Panc1 (cell line): ENCODE data around the gene DUSP12.

Experiments
- POLR2AphosphoS5 ChIP-seq: IDR thresholded peaks from 2 replicates; pipeline ENCODE4 v1.6.1; 2012; ENCODE audit warnings: mild to moderate bottlenecking, low read depth, low read length, moderate library complexity
- TCF7L2 ChIP-seq: IDR thresholded peaks from 2 replicates; pipeline ENCODE4 v1.6.1; 2011; ENCODE audit warnings: mild to moderate bottlenecking, low read depth, low read length, inconsistent platforms
- TF ChIP-seq, protein P1 (sequence below): fragments of 450-650 bp; IDR thresholded peaks from 2 replicates; pipeline ENCODE4 v1.5.1; 2017; ENCODE audit warnings: mild to moderate bottlenecking
- TF ChIP-seq, protein P2 (sequence below), 2 experiments: IDR thresholded peaks; 2 replicates each; pipeline ENCODE4 v1.6.1; 2011 to 2012; ENCODE audit warnings: low read depth in 2 of 2, control low read depth in 1 of 2, low read length in 1 of 2, mild to moderate bottlenecking in 1 of 2, moderate library complexity in 1 of 2; ENCODE audit not compliant: insufficient read depth in 1 of 2

DNA sequence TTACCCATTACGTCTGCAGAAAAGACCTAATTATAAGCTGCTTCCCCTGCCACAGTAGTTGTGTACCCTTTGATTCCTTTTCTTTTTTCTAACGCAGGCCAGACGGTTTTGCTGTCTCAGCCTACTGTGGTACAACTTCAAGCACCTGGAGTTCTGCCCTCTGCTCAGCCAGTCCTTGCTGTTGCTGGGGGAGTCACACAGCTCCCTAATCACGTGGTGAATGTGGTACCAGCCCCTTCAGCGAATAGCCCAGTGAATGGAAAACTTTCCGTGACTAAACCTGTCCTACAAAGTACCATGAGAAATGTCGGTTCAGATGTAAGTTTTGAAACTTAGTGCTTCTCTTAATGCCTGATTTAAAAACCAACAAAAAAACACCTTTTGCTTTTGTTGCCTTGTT lies 52.4 kb downstream of the DUSP12 start:
- TF ChIP-seq, protein P1, sequence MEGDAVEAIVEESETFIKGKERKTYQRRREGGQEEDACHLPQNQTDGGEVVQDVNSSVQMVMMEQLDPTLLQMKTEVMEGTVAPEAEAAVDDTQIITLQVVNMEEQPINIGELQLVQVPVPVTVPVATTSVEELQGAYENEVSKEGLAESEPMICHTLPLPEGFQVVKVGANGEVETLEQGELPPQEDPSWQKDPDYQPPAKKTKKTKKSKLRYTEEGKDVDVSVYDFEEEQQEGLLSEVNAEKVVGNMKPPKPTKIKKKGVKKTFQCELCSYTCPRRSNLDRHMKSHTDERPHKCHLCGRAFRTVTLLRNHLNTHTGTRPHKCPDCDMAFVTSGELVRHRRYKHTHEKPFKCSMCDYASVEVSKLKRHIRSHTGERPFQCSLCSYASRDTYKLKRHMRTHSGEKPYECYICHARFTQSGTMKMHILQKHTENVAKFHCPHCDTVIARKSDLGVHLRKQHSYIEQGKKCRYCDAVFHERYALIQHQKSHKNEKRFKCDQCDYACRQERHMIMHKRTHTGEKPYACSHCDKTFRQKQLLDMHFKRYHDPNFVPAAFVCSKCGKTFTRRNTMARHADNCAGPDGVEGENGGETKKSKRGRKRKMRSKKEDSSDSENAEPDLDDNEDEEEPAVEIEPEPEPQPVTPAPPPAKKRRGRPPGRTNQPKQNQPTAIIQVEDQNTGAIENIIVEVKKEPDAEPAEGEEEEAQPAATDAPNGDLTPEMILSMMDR, result no peak
- TF ChIP-seq, protein P2, sequence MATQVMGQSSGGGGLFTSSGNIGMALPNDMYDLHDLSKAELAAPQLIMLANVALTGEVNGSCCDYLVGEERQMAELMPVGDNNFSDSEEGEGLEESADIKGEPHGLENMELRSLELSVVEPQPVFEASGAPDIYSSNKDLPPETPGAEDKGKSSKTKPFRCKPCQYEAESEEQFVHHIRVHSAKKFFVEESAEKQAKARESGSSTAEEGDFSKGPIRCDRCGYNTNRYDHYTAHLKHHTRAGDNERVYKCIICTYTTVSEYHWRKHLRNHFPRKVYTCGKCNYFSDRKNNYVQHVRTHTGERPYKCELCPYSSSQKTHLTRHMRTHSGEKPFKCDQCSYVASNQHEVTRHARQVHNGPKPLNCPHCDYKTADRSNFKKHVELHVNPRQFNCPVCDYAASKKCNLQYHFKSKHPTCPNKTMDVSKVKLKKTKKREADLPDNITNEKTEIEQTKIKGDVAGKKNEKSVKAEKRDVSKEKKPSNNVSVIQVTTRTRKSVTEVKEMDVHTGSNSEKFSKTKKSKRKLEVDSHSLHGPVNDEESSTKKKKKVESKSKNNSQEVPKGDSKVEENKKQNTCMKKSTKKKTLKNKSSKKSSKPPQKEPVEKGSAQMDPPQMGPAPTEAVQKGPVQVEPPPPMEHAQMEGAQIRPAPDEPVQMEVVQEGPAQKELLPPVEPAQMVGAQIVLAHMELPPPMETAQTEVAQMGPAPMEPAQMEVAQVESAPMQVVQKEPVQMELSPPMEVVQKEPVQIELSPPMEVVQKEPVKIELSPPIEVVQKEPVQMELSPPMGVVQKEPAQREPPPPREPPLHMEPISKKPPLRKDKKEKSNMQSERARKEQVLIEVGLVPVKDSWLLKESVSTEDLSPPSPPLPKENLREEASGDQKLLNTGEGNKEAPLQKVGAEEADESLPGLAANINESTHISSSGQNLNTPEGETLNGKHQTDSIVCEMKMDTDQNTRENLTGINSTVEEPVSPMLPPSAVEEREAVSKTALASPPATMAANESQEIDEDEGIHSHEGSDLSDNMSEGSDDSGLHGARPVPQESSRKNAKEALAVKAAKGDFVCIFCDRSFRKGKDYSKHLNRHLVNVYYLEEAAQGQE (IDR thresholded peaks at IDR 0.05; ENCODE audit: insufficient read depth in 1 of 2, low read depth in 2 of 2, low read length in 1 of 2), result no peak
- TF ChIP-seq POLR2AphosphoS5 (no peak), TCF7L2 (no peak)
